Measurements from ENCODE around the gene ZNF205.

DNA sequence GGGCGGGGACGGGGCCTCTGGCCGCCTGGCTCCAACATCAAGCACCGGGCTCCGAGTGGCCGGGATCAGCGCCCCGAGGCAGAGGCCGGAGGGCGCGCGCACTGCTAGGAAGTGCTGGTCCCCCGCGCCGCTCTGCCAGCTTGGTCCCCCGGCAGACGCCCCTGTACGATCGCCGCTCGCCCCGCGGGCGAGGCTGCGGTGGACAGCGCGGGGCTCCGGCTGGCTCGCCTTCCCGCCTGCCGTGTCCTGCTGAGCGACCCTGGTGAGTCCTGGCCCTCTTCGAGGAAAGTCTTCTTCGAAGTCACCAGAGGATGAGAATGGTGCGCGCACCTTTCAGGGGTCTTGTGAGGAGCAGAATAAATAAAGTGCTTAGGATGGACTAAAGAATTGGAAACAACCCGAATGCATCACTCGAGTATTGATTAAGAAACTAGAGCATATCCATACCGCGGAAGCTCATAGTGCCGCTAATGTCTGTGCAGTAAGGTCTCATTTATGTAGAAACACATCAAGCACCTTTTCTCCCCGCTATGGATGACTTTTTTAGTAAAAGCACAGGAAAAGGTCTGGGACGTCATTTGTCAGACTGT, 22.8 kb downstream of the ZNF205 start:
- TF ChIP-seq POLR2A (IDR thresholded peaks at IDR 0.05) (no peak), EP300 (IDR thresholded peaks at IDR 0.05) (no peak), POLR2AphosphoS5 (IDR thresholded peaks at IDR 0.05) (no peak)
- TF ChIP-seq, protein P1, sequence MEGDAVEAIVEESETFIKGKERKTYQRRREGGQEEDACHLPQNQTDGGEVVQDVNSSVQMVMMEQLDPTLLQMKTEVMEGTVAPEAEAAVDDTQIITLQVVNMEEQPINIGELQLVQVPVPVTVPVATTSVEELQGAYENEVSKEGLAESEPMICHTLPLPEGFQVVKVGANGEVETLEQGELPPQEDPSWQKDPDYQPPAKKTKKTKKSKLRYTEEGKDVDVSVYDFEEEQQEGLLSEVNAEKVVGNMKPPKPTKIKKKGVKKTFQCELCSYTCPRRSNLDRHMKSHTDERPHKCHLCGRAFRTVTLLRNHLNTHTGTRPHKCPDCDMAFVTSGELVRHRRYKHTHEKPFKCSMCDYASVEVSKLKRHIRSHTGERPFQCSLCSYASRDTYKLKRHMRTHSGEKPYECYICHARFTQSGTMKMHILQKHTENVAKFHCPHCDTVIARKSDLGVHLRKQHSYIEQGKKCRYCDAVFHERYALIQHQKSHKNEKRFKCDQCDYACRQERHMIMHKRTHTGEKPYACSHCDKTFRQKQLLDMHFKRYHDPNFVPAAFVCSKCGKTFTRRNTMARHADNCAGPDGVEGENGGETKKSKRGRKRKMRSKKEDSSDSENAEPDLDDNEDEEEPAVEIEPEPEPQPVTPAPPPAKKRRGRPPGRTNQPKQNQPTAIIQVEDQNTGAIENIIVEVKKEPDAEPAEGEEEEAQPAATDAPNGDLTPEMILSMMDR (IDR thresholded peaks at IDR 0.05): no peak
